Right hindlimb (tissue), 1 donor: ENCODE results near the gene TMEM243.
"Not testable (repeated sequence)": the region's sequence is repeated elsewhere in the genome, so short reads cannot be mapped to it uniquely, and the experiment has no call there.

Source experiments
- DNase-seq: peaks from one replicate; pipeline ENCODE4 v3.0.0-alpha.2; 2018

The TMEM243 gene

DNA sequence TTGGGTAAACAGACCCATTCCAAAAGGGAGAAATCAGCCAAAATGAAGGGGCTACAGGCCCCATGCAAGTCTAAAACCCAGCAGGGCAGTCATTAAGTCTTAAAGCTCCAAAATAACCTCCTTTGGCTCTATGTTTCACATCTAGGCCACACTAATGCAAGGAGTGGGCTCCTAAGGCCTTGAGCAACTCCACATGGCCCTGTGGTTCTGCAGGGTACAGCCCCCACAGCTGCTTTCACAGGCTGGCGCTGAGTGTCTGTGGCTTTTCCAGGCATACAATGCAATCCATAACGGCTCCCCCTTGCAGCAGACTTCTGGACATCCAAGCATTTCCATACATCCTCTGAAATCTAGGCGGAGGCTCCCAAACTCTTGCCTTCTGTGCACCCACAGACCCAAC, 9.0 kb downstream of the TMEM243 start:
- no peak for DNase-seq

DNA sequence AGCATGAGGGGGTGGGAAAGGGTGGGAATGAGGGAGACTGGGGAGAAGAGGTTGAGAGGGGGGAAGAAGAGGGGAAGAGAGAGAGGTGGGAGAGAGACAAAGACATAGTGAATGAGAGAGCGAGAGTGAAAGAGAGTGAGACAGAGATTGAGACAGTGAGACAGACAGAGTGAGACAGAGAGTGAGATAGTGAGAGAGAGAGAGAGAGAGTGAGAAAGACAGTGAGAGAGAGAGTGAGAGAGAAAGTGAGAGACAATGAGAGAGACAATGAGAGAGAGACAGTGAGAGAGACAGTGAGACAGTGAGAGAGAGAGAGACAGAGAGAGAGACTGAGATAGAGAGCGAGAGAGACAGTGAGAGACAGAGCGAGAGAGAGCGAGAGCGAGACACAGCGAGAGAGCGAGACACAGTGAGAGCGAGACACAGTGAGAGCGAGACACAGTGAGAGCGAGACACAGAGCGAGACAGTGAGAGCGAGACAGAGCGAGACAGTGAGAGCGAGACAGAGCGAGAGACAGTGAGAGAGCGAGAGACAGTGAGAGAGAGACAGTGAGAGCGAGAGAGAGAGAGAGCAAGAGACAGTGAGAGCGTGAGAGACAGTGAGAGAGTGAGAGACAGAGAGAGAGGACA, 10.1 kb downstream of the TMEM243 start:
- no peak for DNase-seq

DNA sequence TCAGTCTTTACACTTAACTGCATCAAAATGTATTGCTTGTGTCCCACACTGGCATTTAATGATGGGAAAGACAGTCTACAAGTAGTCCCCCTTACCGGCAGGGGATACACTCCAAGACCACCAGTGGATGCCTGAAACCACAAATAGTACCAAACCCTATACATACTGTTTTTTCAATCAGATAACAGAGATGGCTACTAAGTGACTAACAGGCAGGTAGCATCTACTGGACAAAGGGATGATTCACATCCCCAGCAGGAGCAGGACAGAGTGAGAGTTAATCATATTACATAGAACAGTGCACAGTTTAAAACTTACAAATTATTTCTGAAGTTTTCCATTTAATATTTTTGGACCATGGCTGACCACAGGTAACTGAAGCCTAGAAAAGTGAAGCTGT, 13.2 kb downstream of the TMEM243 start:
- no peak for DNase-seq

DNA sequence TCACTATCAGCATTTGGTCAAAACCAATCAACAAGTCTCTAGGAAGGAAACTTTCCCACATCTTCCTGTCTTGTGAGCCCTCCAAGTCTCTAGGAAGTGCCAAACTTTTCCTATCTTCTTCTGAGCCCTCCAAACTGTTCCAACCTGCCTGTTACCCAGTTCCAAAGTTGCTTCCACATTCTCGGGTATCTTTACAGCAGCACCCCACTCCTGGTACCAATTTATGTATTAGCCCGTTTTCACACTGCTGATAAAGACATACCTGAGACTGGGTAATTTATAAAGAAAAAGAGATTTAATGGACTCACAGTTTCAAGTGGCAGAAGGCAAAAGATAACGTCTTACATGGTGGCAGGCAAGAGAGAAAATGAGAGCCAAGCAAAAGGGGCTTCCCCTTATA, 13.8 kb downstream of the TMEM243 start:
- DNase-seq = not testable (repeated sequence)

DNA sequence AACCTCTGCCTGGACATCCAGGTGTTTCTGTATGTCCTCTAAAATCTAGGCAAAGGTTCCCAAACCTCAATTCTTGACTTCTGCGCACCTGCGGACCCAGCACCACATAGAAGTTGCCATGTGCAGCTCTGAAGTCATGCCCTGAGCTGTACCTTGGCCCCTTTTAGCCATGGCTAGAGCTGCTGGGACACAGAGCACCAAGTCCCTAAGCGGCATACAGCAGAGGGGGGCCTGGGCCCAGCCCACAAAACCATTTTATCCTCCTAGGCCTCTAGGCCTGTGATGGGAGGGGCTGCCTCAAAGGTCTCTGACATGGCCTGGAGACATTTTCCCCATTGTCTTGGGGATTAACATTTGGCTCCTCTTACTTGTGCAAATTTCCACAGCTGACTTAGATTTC, 14.6 kb downstream of the TMEM243 start:
- no peak for DNase-seq

DNA sequence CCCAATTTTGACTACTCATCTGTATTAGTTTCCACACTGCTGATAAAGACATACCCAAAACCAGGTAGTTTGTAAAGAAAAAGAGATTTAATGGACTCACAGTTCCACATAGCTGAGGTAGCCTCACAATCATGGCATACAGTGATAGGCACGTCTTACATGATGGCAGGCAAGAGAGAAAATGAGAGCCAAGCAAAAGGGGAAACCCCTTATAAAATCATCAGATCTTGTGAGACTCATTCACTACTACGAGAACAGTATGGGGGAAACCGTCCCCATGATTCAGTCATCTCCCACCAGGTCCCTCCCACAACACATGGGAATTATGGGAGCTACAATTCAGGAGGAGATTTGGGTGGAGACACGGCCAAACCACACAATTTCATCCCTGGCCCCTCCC, 15.6 kb downstream of the TMEM243 start:
- DNase-seq = not testable (repeated sequence)

DNA sequence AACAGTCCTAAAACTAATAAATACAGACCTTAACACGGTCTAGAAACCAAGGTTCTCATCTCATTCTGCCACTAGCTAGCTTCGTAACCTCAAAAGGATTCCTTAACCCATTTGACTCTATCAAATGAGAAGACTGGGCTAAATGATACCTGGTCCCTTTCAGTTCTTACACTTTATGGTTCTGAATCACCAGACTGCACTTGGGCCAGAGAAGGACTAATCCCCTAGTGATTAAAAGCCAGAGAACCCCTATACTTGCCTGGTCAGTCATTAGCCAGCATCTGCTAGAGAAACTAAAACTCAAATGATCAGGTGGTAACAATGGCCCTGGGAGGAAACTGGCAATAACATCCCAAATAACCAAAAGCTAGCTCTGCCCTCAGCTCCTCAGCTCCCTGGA, 16.8 kb downstream of the TMEM243 start:
- no peak for DNase-seq

DNA sequence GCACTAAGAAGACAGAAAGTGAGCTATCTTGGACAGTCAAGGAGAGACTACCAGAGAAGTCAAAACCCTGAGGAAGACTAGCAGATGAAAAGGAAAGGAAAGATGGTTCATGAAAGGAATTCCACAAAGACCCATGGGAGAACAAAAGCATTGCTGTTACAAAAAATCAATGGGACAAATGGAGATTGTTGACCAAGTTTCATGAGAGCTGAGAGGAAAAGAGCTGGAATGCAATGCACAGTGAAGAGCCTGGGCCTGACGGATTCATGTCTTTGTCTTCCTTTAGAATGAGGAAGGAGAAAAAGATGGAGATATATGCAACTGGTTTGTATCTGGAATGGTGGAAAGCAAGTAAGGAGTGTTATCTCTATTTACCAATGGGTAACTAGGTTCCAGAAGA, 17.3 kb downstream of the TMEM243 start:
- no peak for DNase-seq

DNA sequence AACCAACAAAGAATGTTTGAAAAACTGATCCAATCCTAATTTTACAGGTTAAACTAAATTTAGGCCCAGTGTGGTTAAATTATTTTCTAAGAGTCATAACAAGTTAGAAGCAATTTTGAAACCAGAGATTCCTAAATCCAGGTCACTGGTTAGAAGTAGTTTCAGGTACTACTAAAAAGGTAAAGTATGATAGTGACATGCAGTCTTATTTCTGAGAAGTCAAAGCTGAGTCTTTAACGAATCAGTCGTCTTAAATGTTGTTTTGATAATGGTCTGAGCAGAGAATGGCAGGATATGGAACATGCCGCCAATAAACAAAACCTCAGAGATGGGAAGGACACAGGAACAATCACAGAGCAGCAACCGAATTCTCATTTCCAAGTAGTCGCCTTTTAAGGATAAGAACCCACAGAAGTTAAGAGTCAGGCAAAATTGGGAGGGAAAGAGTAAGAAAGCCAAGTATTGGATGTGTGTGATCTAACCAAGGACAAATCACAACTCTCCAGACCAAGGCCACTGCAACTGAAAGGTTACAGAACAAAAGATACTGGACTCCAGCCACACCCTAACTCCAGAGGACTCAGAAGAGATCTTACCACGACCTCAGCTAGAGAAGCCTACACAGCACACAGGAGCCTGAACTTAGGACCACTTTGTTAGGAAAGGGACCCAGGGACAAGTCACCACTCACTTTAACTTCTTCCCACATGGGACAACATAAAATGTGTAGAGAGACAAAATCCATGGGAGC, 19.7 kb downstream of the TMEM243 start:
- no peak for DNase-seq

DNA sequence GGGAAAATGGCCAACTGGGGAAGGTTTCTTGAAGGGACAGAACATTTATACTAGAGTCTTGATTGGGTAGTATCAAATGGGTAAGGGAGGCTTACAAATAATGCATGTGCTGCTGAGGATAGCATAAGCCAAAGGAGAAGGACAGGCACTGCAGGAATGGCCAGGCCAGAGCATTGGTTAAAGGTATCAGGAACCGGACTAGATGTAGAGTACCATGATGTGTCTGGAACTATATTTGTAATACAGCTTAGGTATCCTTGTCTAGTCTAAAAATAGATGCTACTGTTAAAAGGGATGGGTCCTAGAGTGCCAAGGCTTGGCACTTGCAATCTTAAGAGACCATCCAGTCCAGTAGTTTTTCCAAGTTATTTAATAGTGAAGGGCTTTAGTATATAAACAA, 20.3 kb downstream of the TMEM243 start:
- no peak for DNase-seq

DNA sequence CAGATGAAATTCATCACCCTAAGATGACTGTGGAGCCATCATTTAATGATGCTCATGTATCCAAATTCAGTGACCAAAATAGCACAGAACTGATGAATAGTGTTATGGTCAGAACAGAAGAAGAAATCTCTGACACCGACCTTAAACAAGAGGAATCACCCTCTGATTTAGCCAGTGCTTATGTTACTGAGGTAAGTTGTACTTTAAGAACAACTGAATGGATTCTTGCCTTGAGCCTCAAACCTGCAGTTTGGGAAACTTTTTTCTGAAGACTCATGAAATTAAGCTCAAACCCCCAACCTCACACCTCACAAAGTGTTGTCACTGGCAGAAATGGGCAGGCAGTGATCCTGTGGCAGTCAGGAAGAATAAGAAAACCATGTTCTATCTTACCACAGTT, 25.6 kb downstream of the TMEM243 start:
- no peak for DNase-seq

DNA sequence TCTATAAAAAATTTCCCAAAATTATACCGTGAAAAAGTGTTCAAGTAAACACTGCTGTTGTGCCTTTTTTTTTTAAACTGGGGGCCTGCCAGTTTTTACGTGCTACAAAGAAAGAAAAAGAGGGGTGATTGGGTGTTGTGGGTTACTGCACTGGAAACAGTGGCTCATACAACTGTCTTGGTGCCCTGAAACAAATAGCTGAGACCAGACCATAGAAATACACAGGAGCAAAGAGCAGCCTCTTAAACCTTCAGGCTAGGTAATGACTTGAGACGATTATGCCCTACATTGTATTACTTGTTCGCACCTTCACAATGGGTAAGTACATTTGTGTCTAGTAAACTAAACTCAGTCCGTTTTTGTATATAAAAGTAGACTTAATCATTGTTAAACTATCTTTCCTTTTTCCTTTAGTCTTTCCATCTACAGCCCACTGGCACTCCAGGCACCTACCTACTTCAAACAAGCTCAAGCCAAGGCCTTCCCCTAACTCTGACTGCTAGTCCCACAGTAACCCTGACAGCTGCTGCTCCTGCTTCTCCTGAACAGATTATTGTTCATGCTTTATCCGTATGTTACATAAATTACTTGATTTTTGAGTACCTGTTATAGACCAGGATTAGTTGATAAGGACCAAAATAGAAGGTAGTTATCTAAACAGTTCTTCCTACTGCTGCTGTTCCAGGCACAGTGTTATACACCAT, 26.6 kb downstream of the TMEM243 start:
- no peak for DNase-seq

DNA sequence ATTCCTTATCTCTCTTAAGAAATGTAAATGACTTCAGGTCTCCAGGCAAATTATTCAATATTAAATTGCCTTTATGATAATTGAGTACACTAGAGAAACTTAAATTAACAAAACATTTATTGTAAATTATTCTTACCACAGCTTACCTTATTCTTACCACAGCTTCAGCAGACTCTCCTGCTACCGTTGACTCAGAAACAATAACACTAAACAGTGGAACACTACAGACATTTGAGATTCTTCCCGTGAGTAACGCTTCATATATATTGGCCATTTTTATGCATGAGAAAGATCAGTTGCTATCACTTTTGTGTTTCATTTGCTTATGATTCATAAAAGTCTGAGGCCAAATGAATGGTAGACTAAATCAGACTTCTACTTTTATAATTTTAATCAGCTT, 28.7 kb downstream of the TMEM243 start:
- no peak for DNase-seq

DNA sequence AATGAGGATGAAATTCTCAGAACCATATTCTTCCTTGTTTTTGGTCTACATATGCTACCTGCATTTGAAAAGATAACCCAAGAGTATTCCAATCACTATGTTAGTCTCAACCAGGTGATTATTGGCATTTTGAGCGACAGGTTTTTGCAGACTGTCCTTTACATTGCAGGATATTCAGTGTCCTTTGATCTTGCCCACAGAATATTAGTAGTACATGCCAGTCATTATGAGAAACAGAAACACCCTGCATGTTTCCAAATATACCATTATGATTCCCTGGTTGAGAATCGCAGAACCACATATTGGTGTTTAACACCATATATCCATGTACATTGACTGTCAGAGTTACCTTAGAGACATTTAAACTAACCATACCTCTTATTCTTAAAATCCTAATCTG, 30.6 kb downstream of the TMEM243 start:
- no peak for DNase-seq

DNA sequence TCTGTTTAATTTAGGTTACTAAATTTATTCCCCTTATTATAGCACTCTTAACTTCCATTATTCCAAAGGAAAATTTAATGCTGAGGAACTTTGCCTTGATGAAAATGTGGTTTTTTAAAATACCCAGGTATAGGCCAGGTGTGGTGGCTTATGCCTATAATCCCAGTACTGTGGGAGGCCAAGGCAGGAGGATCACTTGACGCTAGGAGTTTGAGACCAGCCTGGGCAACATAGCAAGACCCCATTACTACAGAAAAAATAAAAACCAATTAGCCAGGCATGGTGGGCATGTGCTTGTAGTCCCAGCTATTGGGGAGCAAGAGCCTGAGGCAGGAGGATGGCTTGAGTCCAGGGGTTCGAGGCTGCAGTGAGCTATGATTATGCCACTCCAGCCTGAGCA, 32.4 kb downstream of the TMEM243 start:
- DNase-seq = no peak

DNA sequence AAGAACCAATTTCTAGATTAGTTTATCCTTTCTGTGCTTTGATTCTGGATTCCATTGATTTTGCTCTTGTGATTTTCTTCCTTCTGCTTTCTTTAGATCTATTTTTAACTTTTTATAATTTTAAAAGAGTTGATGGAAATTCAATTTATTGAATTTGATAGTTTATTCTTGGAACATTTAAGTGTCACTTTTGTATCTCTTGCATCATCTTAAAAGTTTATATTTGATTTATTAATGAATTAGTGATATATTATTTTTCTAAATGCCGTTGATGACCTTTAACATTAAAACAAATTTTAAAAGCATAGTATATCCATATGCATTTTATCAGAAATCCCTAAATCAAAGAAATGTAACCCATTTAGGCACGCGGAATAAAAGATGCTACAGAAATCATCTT, 40.4 kb downstream of the TMEM243 start:
- DNase-seq = no peak

DNA sequence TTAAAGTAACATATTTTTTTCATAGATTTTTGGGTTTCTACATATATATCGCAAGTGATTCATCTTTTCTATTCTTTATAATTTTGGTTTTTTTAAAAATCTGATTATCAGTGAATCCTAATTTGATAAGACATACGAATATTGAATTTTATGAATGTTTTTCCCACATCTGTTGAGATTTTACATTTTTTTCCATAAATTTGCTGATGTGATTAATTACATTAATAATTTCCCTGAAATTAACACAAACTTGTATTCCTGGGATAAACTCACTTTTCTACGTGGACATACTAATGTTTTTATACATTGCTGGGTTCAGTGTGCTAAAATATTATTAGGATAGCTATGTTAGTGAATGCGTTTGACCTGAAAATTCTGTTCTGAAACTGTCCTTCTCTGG, 41.2 kb downstream of the TMEM243 start:
- DNase-seq = no peak

DNA sequence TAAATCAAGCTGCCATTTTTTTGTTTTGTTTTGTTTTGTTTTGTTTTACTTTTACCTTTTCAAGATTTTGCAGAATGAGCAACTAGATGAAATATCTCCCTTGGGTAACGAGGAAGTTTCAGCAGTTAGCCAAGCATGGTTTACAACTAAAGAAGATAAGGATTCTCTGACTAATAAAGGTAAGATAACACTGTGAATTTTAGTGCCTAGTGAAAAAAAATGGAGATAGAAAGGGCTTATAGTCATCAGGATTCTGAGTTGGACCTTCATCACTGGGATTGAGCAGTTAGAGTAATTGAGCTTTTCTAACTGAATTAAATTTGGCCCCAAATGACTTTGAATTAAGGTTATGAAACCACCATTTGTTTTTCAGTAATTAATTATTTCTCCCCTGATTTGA, 46.1 kb downstream of the TMEM243 start:
- no peak for DNase-seq

DNA sequence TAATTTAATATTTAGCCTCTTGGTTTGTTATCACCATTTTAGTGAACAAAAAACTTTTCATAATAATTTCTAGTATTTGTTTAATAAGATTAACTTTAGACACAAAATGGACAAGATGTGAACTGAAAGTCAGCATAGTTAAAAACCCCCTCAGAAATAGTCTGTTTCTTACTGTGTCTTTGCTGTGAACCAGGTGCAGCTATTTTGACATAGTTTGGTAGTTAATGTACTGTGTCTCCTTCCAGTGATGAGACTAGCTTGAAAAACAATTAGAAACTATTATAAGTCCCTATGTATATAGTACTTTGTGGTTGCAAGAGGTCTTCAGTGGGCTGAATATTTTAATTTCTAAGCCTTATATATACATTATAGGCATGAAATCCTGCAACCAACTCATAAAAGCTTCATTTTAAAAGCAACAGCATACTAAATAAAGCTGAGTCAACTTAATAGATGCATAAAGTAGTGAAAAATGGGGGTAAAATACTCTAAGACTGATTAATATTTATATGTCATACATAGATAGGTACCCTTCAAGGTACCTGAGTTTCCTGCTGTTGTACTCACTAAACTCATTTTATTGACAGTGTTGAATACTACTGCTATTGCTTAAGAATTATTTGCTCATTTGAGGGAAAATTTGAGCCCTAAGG, 48.1 kb downstream of the TMEM243 start:
- DNase-seq = no peak

DNA sequence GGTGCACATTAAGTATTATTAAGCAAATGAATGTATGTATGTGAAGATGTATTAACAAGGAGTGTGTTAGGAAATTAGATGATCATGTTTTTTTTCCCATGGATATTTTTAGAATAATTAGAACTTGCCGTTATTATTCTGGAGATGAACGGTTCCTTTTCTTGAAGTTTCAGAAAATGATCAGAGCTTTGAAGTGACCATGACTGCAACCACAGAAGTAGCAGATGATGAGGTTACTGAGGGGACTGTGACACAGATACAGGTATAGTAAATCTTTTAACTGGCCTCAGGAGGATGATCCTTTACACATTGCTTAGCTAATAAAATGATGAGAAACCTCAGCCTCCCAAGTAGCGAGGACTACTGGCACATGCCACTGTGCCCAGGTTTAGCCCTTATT, 48.7 kb downstream of the TMEM243 start:
- no peak for DNase-seq

DNA sequence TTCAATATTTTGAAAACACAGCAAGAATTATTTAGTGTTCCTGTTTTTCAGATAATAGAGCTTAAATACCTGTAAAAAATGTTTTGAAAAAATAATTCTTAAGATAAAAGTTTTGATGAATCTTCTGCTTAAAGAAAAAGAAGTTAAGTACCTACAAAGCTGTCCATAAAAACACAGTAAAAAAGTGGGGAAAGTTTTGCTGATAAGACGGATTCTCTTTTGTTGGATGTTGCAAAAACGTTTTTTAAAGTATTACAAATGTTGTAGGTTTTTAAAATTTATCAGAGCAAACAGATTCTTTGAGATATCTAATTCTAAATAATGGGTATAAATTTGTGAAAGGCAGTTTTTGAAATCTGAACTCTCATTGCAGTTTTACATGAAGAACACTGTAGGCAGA, 55.1 kb downstream of the TMEM243 start:
- DNase-seq = no peak

DNA sequence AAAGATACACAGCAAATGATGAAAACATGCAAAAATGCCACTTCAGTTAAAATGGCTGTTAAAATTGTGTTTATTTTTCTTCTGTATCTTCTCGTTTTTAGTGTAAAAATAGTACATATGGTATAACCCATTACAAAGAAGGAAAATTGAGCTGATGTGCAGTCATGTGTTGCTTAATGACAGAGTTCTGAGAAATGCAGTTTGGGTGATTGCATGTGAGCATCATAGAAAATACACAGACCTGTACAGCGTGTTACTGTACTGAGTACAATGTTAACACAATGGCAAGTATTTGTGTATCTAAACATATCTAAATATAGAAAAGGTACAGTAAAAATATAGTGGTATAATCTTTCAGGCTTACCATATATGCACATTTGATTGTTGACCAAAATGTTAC, 60.0 kb downstream of the TMEM243 start:
- no peak for DNase-seq

DNA sequence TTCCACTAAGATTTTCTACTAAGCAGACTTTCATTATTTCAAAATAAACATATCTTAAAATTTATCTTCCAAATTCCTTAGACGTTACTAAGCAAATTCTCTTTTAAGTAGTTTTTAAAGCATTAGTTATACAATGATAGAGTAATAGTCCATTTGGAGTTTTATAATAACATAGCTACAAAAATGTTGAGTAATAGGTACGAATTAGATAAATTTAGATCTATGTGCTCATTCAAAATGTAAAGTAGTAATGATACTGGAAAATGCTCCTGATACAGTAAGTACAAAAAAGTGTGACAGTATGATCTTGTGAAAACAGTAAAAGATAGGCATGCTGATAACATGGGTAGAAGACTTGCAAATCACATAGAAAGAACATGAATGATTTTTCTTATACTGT, 62.8 kb downstream of the TMEM243 start:
- no peak for DNase-seq

DNA sequence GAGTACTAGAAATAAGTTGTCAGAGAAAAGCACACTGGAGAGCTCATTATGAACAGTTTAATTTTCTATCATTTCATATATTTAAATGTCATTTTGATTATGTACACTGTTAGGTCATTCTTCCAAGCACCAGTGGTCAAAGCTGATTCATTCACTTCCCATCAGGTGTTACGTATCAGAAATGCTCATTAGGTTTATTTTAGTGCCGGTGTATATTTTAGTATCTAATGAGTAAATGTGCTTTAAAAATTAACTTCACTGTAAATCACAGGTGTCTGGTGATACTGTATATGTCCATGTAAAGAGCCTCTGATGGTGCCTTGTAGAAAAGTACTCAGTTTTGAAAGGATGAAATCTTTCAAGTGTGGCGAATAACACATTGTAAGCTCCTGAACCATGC, 63.7 kb downstream of the TMEM243 start:
- no peak for DNase-seq
